Coronary artery (tissue), 2 donors: ENCODE data around the gene C11orf91.

Source experiments
- DNase-seq: peaks from one replicate; pipeline ENCODE4 v3.0.0-alpha.2; 2017; ENCODE audit warnings: low spot score
- H3K27ac ChIP-seq, 2 donors: fragments of 200-600 bp; sonication (generic); one replicate each; pipeline ENCODE4 v1.5.1; 2016 to 2019
- H3K4me3 ChIP-seq: fragments of 200-600 bp; sonication (generic); 2 replicates; pipeline ENCODE4 v1.5.1; 2016; ENCODE audit warnings: mild to moderate bottlenecking, moderate library complexity
- CTCF ChIP-seq: fragments of 200-600 bp; sonication (generic); IDR thresholded peaks from one replicate; pipeline ENCODE4 v1.5.1; 2019; ENCODE audit warnings: antibody characterized with exemption

The C11orf91 gene

DNA sequence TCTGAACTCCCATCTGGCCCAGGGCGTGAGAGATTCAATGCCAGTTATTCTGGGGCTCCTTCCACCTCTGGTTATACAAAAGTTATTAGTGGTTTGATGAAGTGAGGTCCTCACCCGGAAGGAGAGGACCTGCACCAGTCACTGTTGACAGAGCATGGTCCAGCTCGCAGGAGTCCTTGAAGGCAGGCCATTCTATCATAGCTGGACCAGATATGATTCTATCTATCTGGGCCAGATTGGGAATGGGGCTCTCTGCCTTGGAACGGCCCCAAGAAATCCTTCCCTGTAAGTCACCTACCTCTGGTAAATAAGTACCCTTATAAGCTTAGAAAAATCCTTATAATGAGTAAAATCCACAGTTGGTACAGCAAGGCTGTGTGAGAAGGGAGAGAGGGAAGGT lies 50.7 kb downstream of the C11orf91 start:
- TF ChIP-seq CTCF = no peak
- Histone ChIP-seq H3K27ac (no peak overlapping the region), H3K4me3 (no peak overlapping the region)
- no peak for DNase-seq
